Panc1 (cell line): ENCODE measurements around the gene GRK1. TPM values are rescaled to one million over a fixed set of nuclear protein-coding genes. Genes with fewer than 3 reads are reported as not detected.

Source experiments
- ATAC-seq: fragments of 200-7000 bp; cut with Tn5 transposase; 2 replicates; pipeline ENCODE4 v1.9.1; 2020; ENCODE audit warnings: mild to moderate bottlenecking, moderate library complexity
- BruUV-seq: library from RNA; stranded (reverse); fragments of 400-500 nt; replicated peaks from 2 replicates; lab custom pipeline; 2021; lab: Mats Ljungman, UMichigan
- CTCF ChIA-PET: fragments of 300-600 bp; sonication (Branson Sonifier 250); formaldehyde crosslinking; loops from one replicate; lab custom pipeline; 2022; ENCODE audit warnings: antibody characterized with exemption; lab: Charles Lee
- POLR2A ChIA-PET: fragments of 300-600 bp; sonication (Branson Sonifier 250); formaldehyde crosslinking; loops from one replicate; lab custom pipeline; 2022; ENCODE audit warnings: antibody characterized with exemption; lab: Charles Lee
- DNase-seq: peaks from one replicate; pipeline ENCODE4 v3.0.0-alpha.2; 2010; ENCODE audit warnings: low read depth, low spot score
- H3K27ac ChIP-seq: 2 replicates; pipeline ENCODE4 v1.5.1; 2011; ENCODE audit warnings: mild to moderate bottlenecking, low read length, inconsistent platforms
- H3K27me3 ChIP-seq: fragments of 200-500 bp; sonication (Bioruptor generic); 2 replicates; pipeline ENCODE4 v1.6.0; 2014; ENCODE audit warnings: low read length, inconsistent platforms; ENCODE audit not compliant: control insufficient read depth, insufficient read depth
- H3K36me3 ChIP-seq: fragments of 200-500 bp; sonication (Bioruptor generic); 2 replicates; pipeline ENCODE4 v1.5.1; 2014; ENCODE audit warnings: inconsistent platforms, mild to moderate bottlenecking, low read length, moderate library complexity; ENCODE audit not compliant: control insufficient read depth, insufficient read depth
- H3K4me1 ChIP-seq: 2 replicates; pipeline ENCODE4 v1.5.1; 2011; ENCODE audit warnings: inconsistent platforms, mild to moderate bottlenecking, low read length, moderate library complexity; ENCODE audit not compliant: control insufficient read depth, insufficient read depth
- H3K4me3 ChIP-seq, 2 experiments: 2 replicates each; pipeline ENCODE4 v1.5.1; 2011 to 2012; ENCODE audit warnings: low read depth in 2 of 2, low read length in 2 of 2, mild to moderate bottlenecking in 2 of 2, inconsistent platforms in 1 of 2, moderate library complexity in 1 of 2
- H3K9me3 ChIP-seq: fragments of 200-500 bp; sonication (Bioruptor generic); 2 replicates; pipeline ENCODE4 v1.5.1; 2014; ENCODE audit warnings: low read depth, mild to moderate bottlenecking, inconsistent platforms, low read length, moderate library complexity; ENCODE audit not compliant: control insufficient read depth, insufficient read depth
- CTCF ChIP-seq: fragments of 450-650 bp; IDR thresholded peaks from 2 replicates; pipeline ENCODE4 v1.5.1; 2017; ENCODE audit warnings: mild to moderate bottlenecking
- POLR2AphosphoS5 ChIP-seq: IDR thresholded peaks from 2 replicates; pipeline ENCODE4 v1.6.1; 2012; ENCODE audit warnings: mild to moderate bottlenecking, low read depth, low read length, moderate library complexity
- SIN3A ChIP-seq: IDR thresholded peaks from 2 replicates; pipeline ENCODE4 v1.6.1; 2012; ENCODE audit warnings: low read depth, mild to moderate bottlenecking, low read length, moderate library complexity, borderline replicate concordance; ENCODE audit not compliant: insufficient read depth
- TCF7L2 ChIP-seq: IDR thresholded peaks from 2 replicates; pipeline ENCODE4 v1.6.1; 2011; ENCODE audit warnings: mild to moderate bottlenecking, low read depth, low read length, inconsistent platforms
- in situ Hi-C: cut with HindIII; loops from 2 replicates; pipeline ENCODE4 v1.10.0; 2016; ENCODE audit warnings: low sequenced_read_pairs, low pct_unique_long_range_greater_than_20kb
- intact Hi-C: fragments of 100-400 bp; cut with micrococcal nuclease; formaldehyde crosslinking; loops from one replicate; pipeline ENCODE4 v1.10.0; 2022; ENCODE audit not compliant: unreplicated experiment
- total RNA-seq: library from RNA; stranded (reverse); gene quantifications from one replicate; pipeline ENCODE4 v1.2.1, GENCODE V29; 2021; ENCODE audit not compliant: unreplicated experiment
- TF ChIP-seq, protein P1 (sequence below), 2 experiments: IDR thresholded peaks; 2 replicates each; pipeline ENCODE4 v1.6.1; 2011 to 2012; ENCODE audit warnings: low read depth in 2 of 2, control low read depth in 1 of 2, low read length in 1 of 2, mild to moderate bottlenecking in 1 of 2, moderate library complexity in 1 of 2; ENCODE audit not compliant: insufficient read depth in 1 of 2

GRK1 gene
- total RNA-seq, 1 experiment from 2014 or later = 1.8 TPM

- Histone ChIP-seq H3K27me3 (no peaks in the 10 kb centered on the region), H3K9me3 (no peaks in the 10 kb centered on the region), H3K27ac (no peak overlapping the region), H3K4me3 (no peak overlapping the region), H3K36me3 (no peaks in the 10 kb centered on the region), H3K4me1 (no peaks in the 10 kb centered on the region)
- DNase-seq (no peak), ATAC-seq (no peak)
- BruUV-seq = no TSS peak
- ChIA-PET POLR2A (no interaction called here), CTCF (no interaction called here)
- in situ Hi-C loops = no loop called here
- intact Hi-C loops = no loop called here
- TF ChIP-seq POLR2AphosphoS5 = no peak
- TF ChIP-seq TCF7L2 = no peak
- TF ChIP-seq CTCF = no peak
- TF ChIP-seq, protein P1, sequence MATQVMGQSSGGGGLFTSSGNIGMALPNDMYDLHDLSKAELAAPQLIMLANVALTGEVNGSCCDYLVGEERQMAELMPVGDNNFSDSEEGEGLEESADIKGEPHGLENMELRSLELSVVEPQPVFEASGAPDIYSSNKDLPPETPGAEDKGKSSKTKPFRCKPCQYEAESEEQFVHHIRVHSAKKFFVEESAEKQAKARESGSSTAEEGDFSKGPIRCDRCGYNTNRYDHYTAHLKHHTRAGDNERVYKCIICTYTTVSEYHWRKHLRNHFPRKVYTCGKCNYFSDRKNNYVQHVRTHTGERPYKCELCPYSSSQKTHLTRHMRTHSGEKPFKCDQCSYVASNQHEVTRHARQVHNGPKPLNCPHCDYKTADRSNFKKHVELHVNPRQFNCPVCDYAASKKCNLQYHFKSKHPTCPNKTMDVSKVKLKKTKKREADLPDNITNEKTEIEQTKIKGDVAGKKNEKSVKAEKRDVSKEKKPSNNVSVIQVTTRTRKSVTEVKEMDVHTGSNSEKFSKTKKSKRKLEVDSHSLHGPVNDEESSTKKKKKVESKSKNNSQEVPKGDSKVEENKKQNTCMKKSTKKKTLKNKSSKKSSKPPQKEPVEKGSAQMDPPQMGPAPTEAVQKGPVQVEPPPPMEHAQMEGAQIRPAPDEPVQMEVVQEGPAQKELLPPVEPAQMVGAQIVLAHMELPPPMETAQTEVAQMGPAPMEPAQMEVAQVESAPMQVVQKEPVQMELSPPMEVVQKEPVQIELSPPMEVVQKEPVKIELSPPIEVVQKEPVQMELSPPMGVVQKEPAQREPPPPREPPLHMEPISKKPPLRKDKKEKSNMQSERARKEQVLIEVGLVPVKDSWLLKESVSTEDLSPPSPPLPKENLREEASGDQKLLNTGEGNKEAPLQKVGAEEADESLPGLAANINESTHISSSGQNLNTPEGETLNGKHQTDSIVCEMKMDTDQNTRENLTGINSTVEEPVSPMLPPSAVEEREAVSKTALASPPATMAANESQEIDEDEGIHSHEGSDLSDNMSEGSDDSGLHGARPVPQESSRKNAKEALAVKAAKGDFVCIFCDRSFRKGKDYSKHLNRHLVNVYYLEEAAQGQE (IDR thresholded peaks at IDR 0.05; ENCODE audit: insufficient read depth in 1 of 2, low read depth in 2 of 2, low read length in 1 of 2) = no peak
- no peak for TF ChIP-seq SIN3A
These were observed 76.6 kb downstream of the GRK1 start for GRCh38 chr13:113743366-113744195.

DNA sequence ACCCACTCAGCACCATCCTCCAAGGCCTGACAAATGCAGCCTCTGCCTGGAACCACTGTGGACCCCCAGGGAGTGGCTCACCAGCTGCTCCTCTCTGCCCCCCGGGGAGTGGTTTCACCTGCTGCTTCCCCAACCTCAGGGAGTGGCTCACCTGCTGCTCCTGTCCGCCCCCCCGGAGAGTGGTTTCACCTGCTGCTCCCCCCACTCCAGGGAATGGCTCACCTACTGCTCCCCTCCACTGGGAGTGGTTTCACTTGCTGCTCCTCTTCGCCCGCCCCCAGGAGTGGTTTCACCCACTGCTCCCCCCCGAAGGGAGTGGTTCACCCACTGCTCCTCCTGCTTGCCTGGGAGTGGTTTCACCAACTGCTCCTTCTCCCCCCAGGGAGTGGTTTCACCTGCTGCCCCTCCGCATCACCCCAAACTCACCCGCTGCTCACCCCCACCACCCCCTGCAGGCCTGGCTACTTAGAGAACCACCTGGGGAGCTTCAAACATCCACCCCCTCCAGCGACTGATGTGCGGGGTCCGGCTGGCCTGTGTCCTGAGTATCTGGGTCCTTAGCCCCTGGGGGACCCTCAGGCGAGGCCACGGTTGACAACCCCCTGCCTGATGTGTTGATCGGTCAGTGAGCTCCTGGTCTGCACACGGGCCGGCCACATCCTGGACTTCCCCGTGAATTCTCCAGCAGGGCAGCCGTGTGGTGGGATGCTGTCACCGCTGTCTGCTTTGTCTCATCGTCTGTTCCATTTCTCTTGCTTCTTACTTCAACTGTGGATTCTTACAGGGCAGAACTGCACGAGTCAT is 77.4 kb downstream of the GRK1 start:
- Histone ChIP-seq H3K4me3 (no peak overlapping the region), H3K27ac (no peak overlapping the region), H3K27me3 (no peaks in the 10 kb centered on the region), H3K36me3 (no peaks in the 10 kb centered on the region), H3K4me1 (no peaks in the 10 kb centered on the region), H3K9me3 (no peaks in the 10 kb centered on the region)
- no peak for TF ChIP-seq POLR2AphosphoS5
- no peak for TF ChIP-seq TCF7L2
- no peak for TF ChIP-seq SIN3A
- no peak for TF ChIP-seq CTCF
- TF ChIP-seq, protein P1 (IDR thresholded peaks at IDR 0.05; ENCODE audit: insufficient read depth in 1 of 2, low read depth in 2 of 2, low read length in 1 of 2) = no peak
- no TSS peak for BruUV-seq
- ATAC-seq (no peak), DNase-seq (no peak)
- CTCF ChIA-PET = no interaction called here
- intact Hi-C loops (no loop called here), in situ Hi-C loops (no loop called here)
- POLR2A ChIA-PET = no interaction called here
